ENCODE results near the gene FRAS1. TPM values are rescaled to one million over a fixed set of nuclear protein-coding genes. Genes with fewer than 3 reads are reported as not detected.
A peak's percentile ranks its signal among the peaks of the same experiment; 100 is the strongest.

The FRAS1 gene
- total and polyA plus RNA-seq, 9 of the 15 experiments (the other 6 are each of a cell fraction or from before 2014, with no cell fraction given): under 0.01 to 0.11 (median 0.04) TPM; not detected in 2

- TF ChIP-seq NRF1 (conservative IDR thresholded peaks at IDR 0.05 in 1 of 2, IDR thresholded peaks at IDR 0.05 in 1 of 2) (no peak), CEBPG (CRISPR knock-in tag; IDR thresholded peaks at IDR 0.05) (no peak), CEBPG (tag; conservative IDR thresholded peaks at IDR 0.05 in 1 of 2, IDR thresholded peaks at IDR 0.05 in 1 of 2) (peak; percentile 70 to 89)
Observed at GRCh38 chr4:78552389-78553042, 495.4 kb downstream of the FRAS1 start (continued).

- Histone ChIP-seq H3K27me3 (ENCODE audit: control insufficient read depth in 2 of 2, insufficient read depth in 2 of 2, low read length in 2 of 2) (peaks cover 4 to 8% of the 10 kb centered on the region in 2 experiments; a peak in 2 of 5 replicates), H3K79me2 (ENCODE audit: control insufficient read depth, insufficient read depth, low read length) (no peaks in the 10 kb centered on the region), H3K9me1 (ENCODE audit: control insufficient read depth, insufficient read depth, low read length) (no peaks in the 10 kb centered on the region), H3K27ac (ENCODE audit: extremely low read depth, low read depth, low read length) (no peak overlapping the region), H3K9me3 (replicated peaks; ENCODE audit: control insufficient read depth, insufficient read depth, low read depth, low read length) (no peaks in the 10 kb centered on the region), H3K4me1 (replicated peaks in 1 of 2; ENCODE audit: control insufficient read depth in 2 of 2, insufficient read depth in 2 of 2, low read length in 2 of 2) (peaks cover 10 to 20% of the 10 kb centered on the region in 2 experiments; a peak in 4 of 5 replicates), H2AFZ (ENCODE audit: low read depth, low read length) (peak overlapping the region; percentile 86; the same call in 1 of the 2 replicates), H3K4me3 (no peak overlapping the region), H3K9ac (ENCODE audit: insufficient read depth in 1 of 2, low read depth in 2 of 2, low read length in 2 of 2) (no peak overlapping the region), H3K36me3 (ENCODE audit: control insufficient read depth, insufficient read depth, low read length) (no peaks in the 10 kb centered on the region), H4K20me1 (replicated peaks; ENCODE audit: control insufficient read depth, insufficient read depth, low read length) (no peaks in the 10 kb centered on the region), H3K4me2 (ENCODE audit: insufficient read depth, low read length) (no peak overlapping the region)
- no peak for FAIRE-seq
- in situ Hi-C loops (cut with MboI): no loop called here
- POLR2A ChIA-PET: interaction anchor here (0.6 kb wide), 2 partner anchors 56 to 329 kb away, joined by 3 read pairs; no protein-coding TSS in a partner anchor
- CTCF ChIA-PET (ENCODE audit: low intra/inter-chr PET ratio): no interaction called here
- no peak for ATAC-seq
- no TSS peak for BruUV-seq (replicated peaks)
- TF ChIP-seq SETDB1 (IDR thresholded peaks at IDR 0.05; ENCODE audit: low read length): no peak
- TF ChIP-seq ZNF655 (CRISPR knock-in tag; IDR thresholded peaks at IDR 0.05): no peak
- TF ChIP-seq RBM25 (IDR thresholded peaks at IDR 0.05; ENCODE audit: low read depth, low read length, severe bottlenecking): peak; percentile 72
- peak; percentile 61 for TF ChIP-seq ZFP36 (IDR thresholded peaks at IDR 0.05; ENCODE audit: low read depth, low read length, partially characterized antibody)
- no peak for TF ChIP-seq NCOA2 (IDR thresholded peaks at IDR 0.05; ENCODE audit: partially characterized antibody in 2 of 2)
- intact Hi-C loops (cut with micrococcal nuclease): no loop called here
- WGBS (ENCODE audit: insufficient coverage, low coverage, missing lambda C conversion rate): 35% methylated on average over 3 of the region's 3 CpGs
- DNase-seq (ENCODE audit: extremely low read depth in 1 of 4, low spot score in 3 of 4): no peak
Observed at GRCh38 chr4:78553043-78553396, 495.9 kb downstream of the FRAS1 start.
